SH-SY5Y (cell line): ENCODE results near the gene BICDL1.

Experiments
- GATA2 ChIP-seq: IDR thresholded peaks from 2 replicates; pipeline ENCODE4 v1.6.1; 2011; ENCODE audit warnings: mild to moderate bottlenecking, low read depth, low read length
- GATA3 ChIP-seq: IDR thresholded peaks from 2 replicates; pipeline ENCODE4 v1.6.1; 2011; ENCODE audit warnings: low read depth, mild to moderate bottlenecking, low read length, moderate library complexity

BICDL1 gene

GRCh38 chr12:120064054-120064940 lies 75.3 kb downstream of the BICDL1 start:
- TF ChIP-seq GATA3 (no peak), GATA2 (no peak)

GRCh38 chr12:120065472-120065871 lies 76.4 kb downstream of the BICDL1 start:
- TF ChIP-seq GATA3 (no peak), GATA2 (no peak)

- TF ChIP-seq GATA3, result no peak
- no peak for TF ChIP-seq GATA2
These were observed 77.3 kb downstream of the BICDL1 start for GRCh38 chr12:120066341-120066740.

- TF ChIP-seq GATA3 (no peak), GATA2 (no peak)
These were observed 78.2 kb downstream of the BICDL1 start for GRCh38 chr12:120067084-120067869.

GRCh38 chr12:120067901-120068300 lies 78.9 kb downstream of the BICDL1 start:
- TF ChIP-seq GATA2 (no peak), GATA3 (no peak)

GRCh38 chr12:120069278-120069677 lies 80.2 kb downstream of the BICDL1 start:
- TF ChIP-seq GATA2 (no peak), GATA3 (no peak)

- TF ChIP-seq GATA3 (no peak), GATA2 (no peak)
These were observed 82.5 kb downstream of the BICDL1 start for GRCh38 chr12:120071493-120072020.

GRCh38 chr12:120072472-120073249 lies 83.6 kb downstream of the BICDL1 start:
- TF ChIP-seq GATA3 (no peak), GATA2 (no peak)

GRCh38 chr12:120075034-120075616 lies 86.1 kb downstream of the BICDL1 start:
- TF ChIP-seq GATA3 (no peak), GATA2 (no peak)

- TF ChIP-seq GATA3, result no peak
- TF ChIP-seq GATA2, result no peak
These were observed 87.6 kb downstream of the BICDL1 start for GRCh38 chr12:120076651-120077050.

GRCh38 chr12:120077260-120077659 lies 88.2 kb downstream of the BICDL1 start:
- TF ChIP-seq GATA2 (no peak), GATA3 (no peak)

- no peak for TF ChIP-seq GATA3
- TF ChIP-seq GATA2, result no peak
These were observed 89.8 kb downstream of the BICDL1 start for GRCh38 chr12:120078868-120079267.
